Measurements from ENCODE around the gene MRPS25.

MRPS25 gene

DNA sequence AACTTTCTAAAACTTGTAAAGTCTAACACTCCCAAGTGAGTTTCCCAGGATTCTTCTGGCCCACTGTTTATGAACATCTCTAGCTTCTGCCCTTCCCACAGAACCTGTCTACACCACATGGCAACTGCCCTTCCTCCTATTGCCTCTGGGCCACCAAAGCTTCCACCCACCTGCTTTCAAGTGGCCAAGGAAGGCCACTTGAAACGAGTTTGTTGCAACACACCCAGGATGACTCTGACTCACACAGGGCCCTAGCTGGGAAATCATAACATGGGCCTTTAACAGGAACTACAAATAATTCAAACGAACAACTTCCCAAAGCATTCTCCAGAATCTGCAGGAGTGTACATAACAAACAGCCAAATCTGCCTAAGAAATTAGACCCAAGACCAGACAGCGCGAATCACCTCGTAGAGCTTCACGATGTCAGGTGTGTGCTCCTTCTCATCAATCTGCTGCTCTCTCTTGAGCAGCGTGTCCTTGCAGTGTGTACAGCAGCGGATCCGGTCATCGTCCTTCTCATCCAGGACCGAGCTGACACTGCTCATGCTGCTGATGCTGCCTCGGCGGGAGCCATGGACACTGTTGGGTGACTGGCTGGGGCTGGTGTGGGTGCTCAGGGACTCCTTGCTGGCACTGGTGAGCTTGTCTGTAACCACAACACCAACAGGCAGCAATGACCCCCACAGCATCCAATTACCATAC is 17.0 kb upstream of the MRPS25 start:
- no peak for DNase-seq

DNA sequence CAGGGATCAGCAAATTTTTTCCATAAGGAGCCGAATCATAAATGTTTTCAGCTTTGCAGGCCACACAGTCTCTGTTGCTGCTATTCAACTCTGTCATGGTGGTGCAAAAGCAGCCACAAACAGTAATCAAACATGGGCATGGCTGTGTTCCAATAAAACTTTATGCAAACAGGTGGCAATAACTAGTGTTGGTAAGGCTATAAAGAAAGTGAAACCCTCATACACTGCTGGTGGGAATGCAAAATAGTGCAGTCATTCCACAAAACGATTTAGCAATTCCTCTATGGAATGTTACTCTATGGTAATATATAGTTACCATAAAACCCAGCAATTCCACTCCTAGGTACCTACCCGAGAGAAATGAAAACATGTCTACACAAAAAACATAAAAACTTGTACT is 14.0 kb upstream of the MRPS25 start:
- DNase-seq: no peak

DNA sequence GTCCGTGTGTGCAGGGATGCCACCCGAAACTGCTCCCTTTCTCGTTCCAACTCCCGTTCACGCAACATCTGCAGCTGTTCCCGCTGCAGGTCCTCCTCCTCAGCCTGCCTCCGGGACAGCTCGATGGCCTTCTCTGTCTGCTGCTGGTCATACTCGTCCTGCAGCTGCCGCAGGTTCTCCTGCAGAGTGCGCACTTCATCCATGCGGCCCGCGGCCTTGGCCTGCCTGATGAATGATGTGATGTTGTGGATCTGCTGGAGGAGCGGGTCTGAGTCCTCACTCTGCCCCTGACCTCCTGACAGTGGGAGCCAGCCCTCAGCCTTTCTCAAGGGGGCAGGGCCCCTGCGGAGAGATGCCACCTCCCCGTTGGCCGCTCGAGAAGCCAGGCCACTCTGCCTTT is 9.4 kb upstream of the MRPS25 start:
- DNase-seq: no peak

DNA sequence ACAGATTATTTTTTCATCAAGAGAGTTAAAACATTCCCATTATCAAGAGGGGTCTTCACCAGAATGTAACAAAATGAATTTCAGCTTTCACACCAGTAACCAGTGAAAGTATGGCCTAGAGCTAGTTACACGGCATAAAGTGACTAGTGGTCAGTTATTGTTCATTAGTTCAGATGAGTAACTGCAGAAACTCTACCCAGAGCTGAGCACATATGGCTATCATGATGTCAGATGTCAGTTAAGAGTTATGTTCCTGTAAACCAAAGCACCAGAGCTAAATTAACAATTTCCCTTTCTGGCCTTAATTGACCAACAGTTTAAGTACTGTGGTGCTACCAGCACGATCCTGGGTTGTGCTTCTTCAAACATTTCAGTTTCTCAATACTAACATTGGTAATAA is 6.6 kb upstream of the MRPS25 start:
- DNase-seq: no peak

DNA sequence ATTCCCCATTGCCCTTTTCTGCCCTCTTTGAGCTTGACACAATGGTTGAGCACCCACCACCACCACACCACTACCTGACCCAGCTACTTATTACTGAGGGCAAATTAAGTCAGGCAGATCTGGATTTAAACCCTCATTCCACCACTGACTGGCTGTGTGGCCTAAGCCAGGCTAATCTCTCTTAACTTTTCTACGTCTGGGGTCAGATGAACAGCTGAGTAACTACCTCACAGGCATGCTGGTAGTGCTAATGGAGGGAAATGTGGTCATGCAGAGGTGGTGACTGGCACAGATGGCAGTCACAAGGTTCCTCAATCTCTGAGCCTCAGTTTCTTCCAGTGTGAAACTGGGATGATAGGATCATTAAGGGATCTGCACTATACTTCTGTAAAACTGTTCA is 4.3 kb upstream of the MRPS25 start:
- no peak for DNase-seq

DNA sequence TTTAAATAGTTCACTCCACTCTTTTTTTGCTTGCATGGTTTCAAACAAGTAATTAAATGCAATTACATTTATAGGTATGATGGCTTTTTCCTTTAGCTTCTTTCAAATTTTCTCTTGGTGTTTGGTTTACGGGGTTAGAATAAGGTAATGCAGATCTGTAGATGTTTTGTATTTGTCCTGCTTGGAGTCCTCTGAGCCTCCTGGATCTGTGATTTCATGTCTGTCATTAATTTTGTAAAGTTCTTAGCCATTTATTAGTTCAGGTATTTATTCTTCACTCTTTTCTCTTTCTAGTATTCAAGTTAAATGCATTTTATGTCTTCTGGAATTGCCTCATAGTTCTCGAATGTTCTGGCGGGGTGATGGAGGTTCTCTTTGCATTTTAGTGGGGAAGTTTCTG is 1.4 kb upstream of the MRPS25 start:
- no peak for DNase-seq

DNA sequence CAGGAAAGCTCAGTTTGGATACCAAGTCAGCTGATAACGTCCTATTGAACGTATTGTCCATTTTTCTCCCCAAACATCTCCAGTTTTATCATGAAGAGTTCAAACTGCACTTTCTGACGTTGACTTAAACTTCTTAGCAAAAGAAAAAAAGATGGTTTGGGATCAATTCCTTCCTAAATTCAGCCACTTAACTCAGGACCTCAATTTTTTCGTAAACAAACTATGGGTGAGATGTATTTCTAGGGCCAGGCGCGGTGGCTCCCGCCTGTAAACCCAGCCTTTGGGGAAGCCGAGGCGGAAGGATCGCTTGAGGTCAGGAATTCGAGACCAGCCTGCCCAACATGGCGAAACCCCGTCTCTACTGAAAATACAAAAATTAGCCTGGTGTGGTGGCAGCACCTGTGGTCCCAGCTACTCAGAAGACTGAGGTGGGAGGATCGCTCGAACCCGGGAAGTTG is 464 bp upstream of the MRPS25 start:
- no peak for DNase-seq

DNA sequence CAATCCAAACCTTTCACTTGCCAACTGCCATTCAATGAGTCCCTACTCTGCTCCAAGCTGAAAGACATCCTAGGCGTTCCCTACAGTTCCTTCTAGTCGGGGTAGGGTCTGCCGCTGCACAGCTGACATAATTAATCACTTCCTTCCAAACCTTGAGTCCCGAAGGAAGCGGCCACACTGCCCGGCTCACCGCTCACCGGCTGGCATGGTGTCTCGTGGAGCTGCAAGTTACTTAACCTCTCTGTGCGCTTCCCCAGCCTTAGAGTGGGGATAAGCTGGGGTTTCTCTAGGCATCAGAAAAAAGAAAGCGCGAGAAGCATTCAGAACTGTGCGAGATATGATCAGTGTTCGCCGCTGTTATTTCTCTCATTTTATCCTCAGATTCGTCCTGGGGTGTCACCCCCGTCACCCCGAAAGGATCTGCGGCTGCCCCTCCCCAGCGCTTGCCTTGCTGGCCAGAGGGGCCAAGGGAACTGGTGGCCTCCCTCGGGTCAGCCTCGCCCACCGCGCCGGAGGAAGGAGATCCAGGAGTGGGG is 748 bp downstream of the MRPS25 start:
- peak; percentile 68 for DNase-seq

DNA sequence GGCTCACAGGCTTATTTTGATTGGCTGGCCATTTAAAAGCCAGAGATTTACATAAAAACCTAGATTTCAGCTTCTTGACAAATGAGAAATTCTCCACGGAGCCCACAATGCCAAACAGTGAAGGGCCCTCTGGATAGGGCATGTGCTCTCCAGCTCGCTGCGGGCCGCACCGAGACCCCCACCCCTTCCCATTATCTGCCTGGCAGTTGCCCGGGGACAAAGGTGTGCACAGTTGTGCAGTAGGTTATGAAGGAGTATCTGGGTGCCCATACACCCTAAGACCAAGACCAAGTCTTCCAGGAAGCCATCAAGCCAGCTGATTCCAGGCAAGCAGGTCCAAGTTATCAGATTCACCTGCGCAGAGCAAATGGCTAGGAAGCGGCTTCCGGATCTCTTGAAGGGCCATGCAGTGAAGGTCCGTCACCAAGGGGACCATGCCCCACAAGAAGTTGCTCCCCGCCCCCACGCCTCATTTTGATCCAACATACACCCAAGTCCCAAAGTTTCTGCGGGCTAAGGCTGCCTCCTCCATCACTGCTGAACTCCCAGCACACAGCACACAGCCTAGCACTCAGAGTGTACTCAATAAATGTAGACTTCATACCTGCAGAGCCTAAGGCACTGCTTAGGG is 1.3 kb downstream of the MRPS25 start:
- no peak for DNase-seq

DNA sequence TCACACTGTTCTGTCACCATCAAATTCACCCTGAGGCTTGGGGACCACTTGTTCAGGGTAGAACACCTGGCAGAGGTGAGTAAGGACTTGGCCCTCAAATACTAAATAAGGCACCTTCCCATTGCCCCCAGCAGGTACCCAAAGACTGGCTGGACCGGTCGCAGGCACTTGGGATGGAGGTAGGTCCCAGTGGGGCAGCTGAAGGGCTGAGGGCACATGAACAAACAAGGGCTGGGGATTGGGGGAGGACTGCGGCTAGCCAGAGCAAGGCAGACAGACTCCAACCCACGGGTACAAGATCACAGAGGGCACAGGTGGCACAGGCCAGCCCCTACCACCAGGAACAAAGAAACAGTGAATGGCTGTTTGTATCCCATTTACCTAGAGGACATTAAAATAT is 1.9 kb downstream of the MRPS25 start:
- no peak for DNase-seq

DNA sequence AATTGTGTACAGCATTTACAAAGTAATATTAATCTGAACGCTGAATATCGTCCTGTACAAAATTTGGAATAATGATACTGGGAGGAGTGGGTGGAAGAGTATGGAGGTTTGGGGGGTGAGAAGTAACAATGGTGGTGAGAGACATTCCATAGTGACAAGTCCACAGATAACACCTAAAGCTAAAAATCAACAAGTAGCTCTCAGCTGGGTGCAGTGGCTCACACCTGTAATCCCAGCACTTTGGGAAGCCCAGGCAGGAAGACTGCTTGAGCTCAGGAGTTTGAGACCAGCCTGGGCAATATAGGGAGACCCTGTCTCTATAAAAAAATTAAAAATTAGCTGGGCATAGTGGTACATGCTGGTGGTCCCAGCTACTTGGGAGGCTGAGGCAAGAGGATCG is 5.1 kb downstream of the MRPS25 start:
- no peak for DNase-seq

DNA sequence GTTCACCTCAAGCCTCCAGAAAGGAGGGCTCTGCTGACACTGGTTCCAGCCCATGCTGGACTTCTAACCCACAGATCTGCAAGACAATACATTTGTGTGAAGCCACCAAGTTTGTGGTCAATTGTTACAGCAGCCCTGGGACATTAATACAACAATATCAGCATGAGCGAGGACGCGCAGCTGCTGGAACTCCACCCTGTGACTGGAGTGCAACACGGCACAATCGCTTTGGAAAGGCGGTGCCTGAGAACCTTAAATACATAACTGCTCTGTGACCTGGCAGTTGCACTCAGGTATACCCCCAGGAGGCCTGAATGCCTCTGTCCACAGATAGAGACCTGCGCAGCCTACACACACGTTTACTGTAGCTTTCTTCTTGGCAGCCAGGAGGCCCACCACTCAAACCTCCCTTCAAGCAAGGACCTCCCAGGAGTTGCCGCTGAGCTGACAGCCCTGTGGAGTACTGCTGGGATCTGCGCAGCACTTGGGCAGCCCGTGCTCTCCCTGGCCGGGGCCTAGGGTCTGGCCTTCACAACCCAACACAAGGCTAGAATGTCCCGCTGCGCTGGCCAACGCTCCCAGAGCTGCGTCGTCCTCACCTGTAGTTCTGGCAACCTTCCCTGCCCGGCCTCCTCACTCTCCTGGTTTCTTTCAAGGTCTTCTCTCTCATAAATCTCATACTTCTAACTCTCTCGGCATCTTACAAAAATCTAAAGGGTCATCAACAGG is 8.3 kb downstream of the MRPS25 start:
- no peak for DNase-seq

DNA sequence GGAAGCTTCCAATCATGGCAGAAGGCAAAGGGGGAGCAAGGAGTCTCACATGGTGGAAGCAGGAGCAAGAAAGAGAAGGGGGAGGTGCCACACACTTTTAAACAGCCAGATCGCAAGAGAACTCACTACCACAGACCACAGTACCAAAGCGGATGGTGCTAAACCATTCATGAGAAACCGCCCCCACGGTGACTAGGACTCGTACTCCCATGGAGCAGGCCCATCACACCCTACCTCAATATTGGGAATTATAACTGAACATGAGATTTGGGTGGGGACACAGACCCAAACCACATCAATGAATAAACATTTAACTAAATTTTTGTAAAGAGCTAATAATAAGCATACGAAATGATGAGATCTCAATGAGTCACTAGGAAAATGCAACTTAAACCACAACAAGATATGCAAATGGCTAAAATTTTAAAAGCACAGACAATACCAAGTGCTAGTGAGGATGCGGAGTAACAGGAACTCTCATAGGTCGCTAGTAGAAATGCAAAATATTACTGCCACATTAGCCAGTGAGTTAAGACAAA is 10.0 kb downstream of the MRPS25 start:
- DNase-seq: peak; percentile 74

DNA sequence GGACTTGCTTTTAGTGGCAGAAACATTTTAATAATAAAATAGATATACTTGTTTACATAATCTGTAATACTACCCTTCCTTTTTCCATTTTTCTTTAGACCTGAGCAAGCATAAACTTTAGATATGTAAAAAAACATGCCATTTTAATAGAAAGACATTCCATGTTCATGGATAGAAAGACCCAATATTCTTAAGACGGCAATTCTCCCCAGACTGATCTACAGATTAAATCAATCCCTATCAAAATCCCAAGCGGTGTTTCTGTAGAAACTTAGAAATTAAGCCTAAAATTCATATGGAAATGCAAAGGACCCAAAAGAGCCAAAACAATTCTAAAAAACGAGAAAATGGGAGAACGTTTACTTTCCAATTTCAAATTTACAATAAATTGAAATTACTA is 11.6 kb downstream of the MRPS25 start:
- DNase-seq: no peak

DNA sequence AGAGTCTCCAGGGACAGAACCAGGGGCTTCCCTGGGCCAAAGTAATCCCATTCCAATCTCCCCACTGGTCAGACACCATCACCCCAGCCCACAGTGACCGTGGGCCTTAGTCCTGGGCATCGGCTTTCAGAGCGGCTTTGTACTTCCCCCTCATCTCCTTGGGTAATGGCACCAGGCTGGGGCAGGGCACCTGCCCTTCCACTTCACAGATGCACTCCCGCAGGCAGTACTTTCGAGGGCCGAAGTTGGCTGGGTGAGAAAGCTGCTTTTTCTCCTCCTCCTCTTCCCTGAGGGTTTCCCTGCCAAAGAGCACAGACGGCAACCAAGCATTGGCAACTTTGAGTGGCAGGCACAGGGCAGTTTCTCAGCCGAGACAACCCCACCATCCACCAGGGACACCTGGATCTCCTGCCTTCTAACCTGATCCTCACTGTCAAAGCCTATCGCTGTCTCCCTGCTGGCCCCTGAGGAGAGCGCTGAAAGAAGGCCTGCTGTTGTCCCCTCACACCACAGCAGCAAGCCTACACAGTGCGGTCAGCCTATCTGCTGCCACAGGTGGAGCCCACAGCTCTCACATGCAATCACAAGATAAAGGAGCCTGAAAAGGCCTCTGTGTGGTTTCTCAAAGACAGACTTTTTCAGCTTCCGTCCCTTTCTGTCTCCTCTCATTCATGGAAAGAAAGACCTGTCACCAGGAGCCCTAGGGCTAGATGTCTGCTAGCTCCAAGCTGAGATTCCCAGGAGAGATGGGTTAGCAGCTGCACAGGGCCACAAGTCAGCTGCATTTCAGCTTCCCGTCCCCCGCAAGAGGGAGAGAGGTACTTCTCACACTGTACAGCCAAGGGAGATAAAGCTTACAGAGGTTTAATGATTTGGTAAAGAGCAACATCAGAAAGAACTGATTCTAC is 12.5 kb downstream of the MRPS25 start:
- DNase-seq: no peak

DNA sequence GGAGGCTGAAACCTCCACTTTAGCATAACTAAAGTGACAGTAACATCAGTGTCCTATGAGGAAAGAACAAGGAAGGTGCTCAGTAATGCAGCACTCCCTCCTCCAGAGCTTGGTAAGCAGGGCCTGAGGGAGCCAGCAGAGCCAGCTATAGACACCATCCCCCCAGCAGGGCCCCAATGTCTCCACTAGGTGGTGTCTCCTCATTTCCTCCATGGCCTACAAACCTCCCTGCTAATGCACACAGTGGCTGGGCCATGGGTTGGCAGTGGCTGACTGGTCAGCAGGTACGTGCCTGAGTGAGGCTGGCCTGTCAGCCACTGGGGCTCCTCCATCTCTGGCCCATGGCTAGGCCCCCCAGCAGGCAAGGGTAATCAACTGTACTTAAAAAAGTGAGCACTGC is 13.6 kb downstream of the MRPS25 start:
- DNase-seq: peak; percentile 70

DNA sequence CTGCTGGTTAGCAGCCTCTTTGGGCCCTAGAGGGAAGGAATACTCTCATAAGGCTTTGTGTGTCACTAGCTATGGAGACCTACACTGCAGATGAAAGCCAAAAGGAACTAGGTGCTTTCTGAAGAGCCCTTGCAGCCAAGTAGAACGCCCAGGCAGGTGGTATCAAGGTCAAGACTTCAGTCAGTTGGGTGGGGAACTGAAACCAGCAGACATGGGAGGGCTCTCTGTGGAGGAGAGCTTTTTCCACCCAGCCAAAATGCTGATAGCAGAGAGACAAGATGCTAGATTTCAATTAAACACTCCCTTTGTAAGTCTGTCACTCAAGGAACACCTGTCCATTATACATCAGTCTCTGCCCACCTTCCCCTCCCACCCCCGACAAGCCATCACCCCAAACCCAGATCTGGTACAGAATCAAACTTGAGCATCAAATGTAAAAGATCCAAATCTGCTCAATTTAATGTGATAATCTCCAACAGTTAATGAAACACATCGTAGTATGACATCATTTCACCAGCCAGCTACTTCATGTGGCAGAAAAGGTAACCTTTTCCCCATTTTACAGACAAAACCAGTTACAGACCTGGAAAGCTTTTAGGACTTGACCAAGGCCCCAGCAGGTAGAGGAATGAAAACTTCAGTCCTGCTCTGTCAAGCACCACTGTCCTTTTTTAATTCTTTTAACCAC is 14.6 kb downstream of the MRPS25 start:
- no peak for DNase-seq

DNA sequence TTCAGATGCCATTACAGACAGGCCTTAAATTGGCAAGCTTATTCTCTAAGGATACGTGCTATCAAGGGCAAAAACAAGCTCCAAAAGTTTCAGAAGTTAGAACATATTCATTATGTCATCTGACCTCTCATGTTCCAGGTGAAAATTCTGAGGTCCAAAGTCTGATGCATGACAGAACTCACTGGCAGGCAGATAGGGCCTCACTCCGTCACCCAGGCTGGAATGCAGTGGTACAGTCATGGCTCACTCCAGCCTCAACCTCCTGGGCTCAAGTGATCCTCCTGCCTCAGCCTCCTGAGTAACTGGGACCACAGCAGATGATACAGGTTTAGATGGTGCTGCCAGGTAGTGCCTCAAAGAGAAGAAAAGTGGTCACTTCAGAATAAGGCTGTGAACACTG is 15.5 kb downstream of the MRPS25 start:
- no peak for DNase-seq

DNA sequence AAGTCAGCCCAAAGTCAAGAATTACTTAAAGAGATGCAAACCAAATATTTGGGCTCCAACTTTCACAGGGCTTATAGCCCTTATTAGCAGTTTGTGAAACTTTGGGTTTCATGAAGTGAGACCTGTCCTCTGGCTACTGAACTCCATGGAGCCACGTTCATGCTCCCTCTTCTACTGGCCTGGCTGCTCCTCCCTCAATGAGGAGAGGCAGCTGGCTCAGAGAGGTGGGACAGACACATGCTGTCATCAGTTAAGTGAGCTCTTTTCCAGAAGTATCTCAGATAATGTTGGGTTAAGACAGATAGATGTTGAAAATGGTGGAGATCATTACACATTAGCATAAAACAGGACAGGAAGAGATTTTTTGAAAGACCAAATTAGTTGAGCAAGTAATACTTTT is 19.4 kb downstream of the MRPS25 start:
- DNase-seq: no peak

DNA sequence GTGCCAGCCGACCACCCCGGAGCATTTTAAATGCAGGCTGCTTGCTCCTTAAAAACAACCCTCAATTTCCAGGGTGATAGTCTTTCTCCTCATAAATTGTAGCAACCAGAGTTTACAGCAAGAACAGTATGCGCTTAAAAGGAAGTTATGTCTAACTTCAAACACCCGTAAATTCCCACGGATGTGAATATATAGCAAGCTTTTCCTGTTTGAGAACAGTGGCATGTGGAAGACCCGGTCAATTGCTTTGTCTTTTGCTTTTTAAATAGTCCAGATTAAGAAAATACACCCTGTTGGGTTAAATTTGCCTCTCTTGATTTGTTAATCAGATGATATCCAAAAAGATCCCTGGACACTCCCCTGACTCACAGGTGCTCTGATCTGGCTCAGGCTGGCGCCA is 20.8 kb downstream of the MRPS25 start:
- DNase-seq: no peak

DNA sequence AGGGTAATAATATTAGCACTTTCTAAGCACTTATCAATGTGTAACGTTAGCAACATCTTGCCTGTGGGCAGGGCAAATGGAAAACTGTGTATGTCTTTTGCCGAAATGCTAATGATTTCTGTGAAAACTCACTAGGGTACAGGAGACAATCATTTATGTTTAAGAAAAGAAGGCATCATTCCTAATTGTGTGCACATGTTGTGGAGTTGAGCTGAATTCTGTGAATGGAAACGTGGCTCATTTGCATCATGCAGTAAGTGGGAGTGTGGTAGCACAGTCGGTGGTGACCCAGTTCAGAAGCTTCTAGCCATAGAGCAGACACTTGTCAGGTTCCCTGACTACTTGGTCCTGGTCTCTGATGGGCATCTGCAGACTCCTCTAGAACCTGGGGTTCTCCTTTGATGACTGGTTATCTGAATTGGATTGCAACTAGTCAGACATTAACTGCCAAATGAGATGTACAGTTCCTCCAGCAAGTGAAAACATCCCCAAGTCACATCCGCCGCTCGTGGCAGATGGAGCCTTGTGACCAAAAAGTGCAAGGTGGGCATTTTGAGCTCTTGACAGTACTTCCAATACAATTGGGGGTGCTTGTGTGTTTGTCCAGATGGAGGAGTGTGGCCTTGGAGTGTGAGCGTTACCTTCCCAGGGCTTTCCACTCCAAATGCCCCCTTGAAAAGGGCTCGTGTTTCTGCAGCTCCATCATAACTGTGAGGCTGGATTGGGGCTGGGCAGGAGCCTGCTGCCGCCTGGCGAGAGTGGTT is 21.5 kb downstream of the MRPS25 start:
- DNase-seq: no peak
